ENCODE data around the gene CACNA1G. TPM values are rescaled to one million over a fixed set of nuclear protein-coding genes. Genes with fewer than 3 reads are reported as not detected.

CACNA1G gene
- total RNA-seq, 1 donor from 2014 or later, result not detected

GRCh38 chr17:50667259-50668024, 106.9 kb downstream of the CACNA1G start:
- no peak for DNase-seq (ENCODE audit: low read depth)
- no peak for TF ChIP-seq CTCF (conservative IDR thresholded peaks at IDR 0.05; ENCODE audit: low read depth, low read length)
- no peak overlapping the region for H3K4me3 ChIP-seq (ENCODE audit: low read depth, low read length)

- no peak for DNase-seq (ENCODE audit: low read depth)
Measured at GRCh38 chr17:50668025-50668837, 107.7 kb downstream of the CACNA1G start.

GRCh38 chr17:50668838-50669581, 108.5 kb downstream of the CACNA1G start:
- DNase-seq (ENCODE audit: low read depth), result no peak
- no peak for TF ChIP-seq CTCF (conservative IDR thresholded peaks at IDR 0.05; ENCODE audit: low read depth, low read length)
- H3K4me3 ChIP-seq (ENCODE audit: low read depth, low read length), result no peak overlapping the region

More at GRCh38 chr17:50668025-50668837, 107.7 kb downstream of the CACNA1G start:
- TF ChIP-seq CTCF (conservative IDR thresholded peaks at IDR 0.05; ENCODE audit: low read depth, low read length), result no peak
- H3K4me3 ChIP-seq (ENCODE audit: low read depth, low read length), result no peak overlapping the region

- no peak overlapping the region for H3K4me3 ChIP-seq (ENCODE audit: low read depth, low read length)
- no peak for TF ChIP-seq CTCF (conservative IDR thresholded peaks at IDR 0.05; ENCODE audit: low read depth, low read length)
- no peak for DNase-seq (ENCODE audit: low read depth)
Measured at GRCh38 chr17:50672071-50672470, 111.6 kb downstream of the CACNA1G start.

- TF ChIP-seq CTCF (conservative IDR thresholded peaks at IDR 0.05; ENCODE audit: low read depth, low read length), result no peak
Measured at GRCh38 chr17:50672831-50673551, 112.5 kb downstream of the CACNA1G start.

GRCh38 chr17:50675190-50675589, 114.7 kb downstream of the CACNA1G start:
- no peak overlapping the region for H3K4me3 ChIP-seq (ENCODE audit: low read depth, low read length)
- TF ChIP-seq CTCF (conservative IDR thresholded peaks at IDR 0.05; ENCODE audit: low read depth, low read length), result no peak
- no peak for DNase-seq (ENCODE audit: low read depth)

More at GRCh38 chr17:50672831-50673551, 112.5 kb downstream of the CACNA1G start:
- no peak for DNase-seq (ENCODE audit: low read depth)
- no peak overlapping the region for H3K4me3 ChIP-seq (ENCODE audit: low read depth, low read length)

Measured in epithelial cell of proximal tubule (primary cell).